PC-3 (cell line): ENCODE data around the gene TSPYL2. TPM values are rescaled to one million over a fixed set of nuclear protein-coding genes. Genes with fewer than 3 reads are reported as not detected.

ENCODE experiments used
- ATAC-seq: fragments of 200-7000 bp; cut with Tn5 transposase; 2 replicates; pipeline ENCODE4 v1.9.1; 2020; ENCODE audit warnings: mild to moderate bottlenecking, moderate library complexity
- BruUV-seq: library from RNA; stranded (reverse); fragments of 400-500 nt; replicated peaks from 2 replicates; lab custom pipeline; 2021; lab: Mats Ljungman, UMichigan
- CTCF ChIA-PET: fragments of 300-600 bp; sonication (Branson Sonifier 250); formaldehyde crosslinking; loops from one replicate; lab custom pipeline; 2022; ENCODE audit warnings: antibody characterized with exemption; lab: Charles Lee
- POLR2A ChIA-PET: fragments of 300-600 bp; sonication (Branson Sonifier 250); formaldehyde crosslinking; loops from one replicate; lab custom pipeline; 2022; ENCODE audit warnings: antibody characterized with exemption; ENCODE audit not compliant: unreplicated experiment; lab: Charles Lee
- DNase-seq: peaks from one replicate; pipeline ENCODE4 v3.0.0-alpha.2; 2015
- H2AFZ ChIP-seq: fragments of 300-600 bp; sonication (generic); 2 replicates; pipeline ENCODE4 v1.6.0; 2016; ENCODE audit warnings: antibody characterized with exemption, low read length
- H3F3A ChIP-seq: fragments of 300-600 bp; sonication (generic); one replicate; pipeline ENCODE4 v1.6.0; 2017; ENCODE audit warnings: antibody characterized with exemption, low read length, control low read depth, mild to moderate bottlenecking; ENCODE audit not compliant: unreplicated experiment
- H3K27ac ChIP-seq: fragments of 300-600 bp; sonication (generic); 2 replicates; pipeline ENCODE4 v1.5.1; 2016; ENCODE audit warnings: mild to moderate bottlenecking, low read length
- H3K27me3 ChIP-seq: fragments of 300-600 bp; sonication (generic); 2 replicates; pipeline ENCODE4 v1.6.1; 2016; ENCODE audit warnings: low read length, mixed read lengths
- H3K36me3 ChIP-seq: fragments of 300-600 bp; sonication (generic); 2 replicates; pipeline ENCODE4 v1.6.1; 2016; ENCODE audit warnings: low read depth, mixed run types, low read length, mixed read lengths
- H3K4me1 ChIP-seq: fragments of 300-600 bp; sonication (generic); 2 replicates; pipeline ENCODE4 v1.5.1; 2016; ENCODE audit warnings: low read length; ENCODE audit not compliant: insufficient read depth
- H3K4me2 ChIP-seq: fragments of 300-600 bp; sonication (generic); 2 replicates; pipeline ENCODE4 v1.6.0; 2016; ENCODE audit warnings: low read length
- H3K4me3 ChIP-seq: fragments of 300-600 bp; sonication (generic); 2 replicates; pipeline ENCODE4 v1.5.1; 2016; ENCODE audit warnings: mild to moderate bottlenecking, low read length, mixed read lengths
- H3K79me2 ChIP-seq: fragments of 300-600 bp; sonication (generic); 2 replicates; pipeline ENCODE4 v1.6.1; 2017; ENCODE audit warnings: low read length, mixed read lengths
- H3K9ac ChIP-seq: fragments of 300-600 bp; sonication (generic); 2 replicates; pipeline ENCODE4 v1.6.0; 2016; ENCODE audit warnings: mild to moderate bottlenecking, low read length
- H3K9me2 ChIP-seq: fragments of 300-600 bp; sonication (generic); replicated peaks from 2 replicates; pipeline ENCODE4 v1.6.1; 2016; ENCODE audit warnings: mixed run types, low read length, mixed read lengths
- H3K9me3 ChIP-seq: fragments of 300-600 bp; sonication (generic); 2 replicates; pipeline ENCODE4 v1.6.1; 2016; ENCODE audit warnings: low read length, mixed read lengths
- H4K20me1 ChIP-seq: fragments of 300-600 bp; sonication (generic); 2 replicates; pipeline ENCODE4 v1.6.1; 2016; ENCODE audit warnings: low read length, mixed read lengths
- CTCF ChIP-seq: fragments of 300-600 bp; sonication (generic); conservative IDR thresholded peaks from 2 replicates; pipeline ENCODE4 v1.5.1; 2017; ENCODE audit warnings: antibody characterized with exemption, low read depth, mild to moderate bottlenecking, low read length
- EZH2 ChIP-seq: fragments of 300-600 bp; sonication (generic); IDR thresholded peaks from one replicate; pipeline ENCODE4 v1.6.1; 2017; ENCODE audit warnings: antibody characterized with exemption, mild to moderate bottlenecking, low read length; ENCODE audit not compliant: unreplicated experiment
- EZH2phosphoT487 ChIP-seq: fragments of 300-600 bp; sonication (generic); IDR thresholded peaks from 2 replicates; pipeline ENCODE4 v1.6.1; 2018; ENCODE audit warnings: mild to moderate bottlenecking, antibody characterized with exemption, low read length, borderline replicate concordance
- intact Hi-C: fragments of 100-400 bp; cut with micrococcal nuclease; formaldehyde crosslinking; loops from 2 replicates; pipeline ENCODE4 v1.9.0; 2023
- total RNA-seq: library from RNA; depleted of rRNA; stranded (reverse); fragments of >200 nt; gene quantifications from 2 replicates; pipeline ENCODE4 v1.2.3, GENCODE V29; 2014

The TSPYL2 gene
- total RNA-seq, 1 experiment from 2014 or later: 22.4 TPM

DNA sequence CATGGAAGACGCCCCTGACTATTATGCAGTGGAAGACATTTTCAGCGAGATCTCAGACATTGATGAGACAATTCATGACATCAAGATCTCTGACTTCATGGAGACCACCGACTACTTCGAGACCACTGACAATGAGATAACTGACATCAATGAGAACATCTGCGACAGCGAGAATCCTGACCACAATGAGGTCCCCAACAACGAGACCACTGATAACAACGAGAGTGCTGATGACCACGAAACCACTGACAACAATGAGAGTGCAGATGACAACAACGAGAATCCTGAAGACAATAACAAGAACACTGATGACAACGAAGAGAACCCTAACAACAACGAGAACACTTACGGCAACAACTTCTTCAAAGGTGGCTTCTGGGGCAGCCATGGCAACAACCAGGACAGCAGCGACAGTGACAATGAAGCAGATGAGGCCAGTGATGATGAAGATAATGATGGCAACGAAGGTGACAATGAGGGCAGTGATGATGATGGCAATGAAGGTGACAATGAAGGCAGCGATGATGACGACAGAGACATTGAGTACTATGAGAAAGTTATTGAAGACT lies 3.6 kb downstream of the TSPYL2 start:
- Histone ChIP-seq H3K79me2 (peaks cover 23% of the 10 kb centered on the region), H3K9me2 (no peaks in the 10 kb centered on the region), H3K4me3 (no peak overlapping the region), H3K9ac (no peak overlapping the region), H3K4me1 (peaks cover 10% of the 10 kb centered on the region), H3F3A (no peaks in the 10 kb centered on the region), H3K4me2 (no peak overlapping the region), H3K9me3 (no peaks in the 10 kb centered on the region), H3K27ac (no peak overlapping the region), H4K20me1 (peaks cover 17% of the 10 kb centered on the region), H2AFZ (no peak overlapping the region), H3K27me3 (no peaks in the 10 kb centered on the region), H3K36me3 (peaks cover 8% of the 10 kb centered on the region)
- ChIA-PET POLR2A (no interaction called here), CTCF (no interaction called here)
- DNase-seq (no peak), ATAC-seq (no peak)
- intact Hi-C loops: no loop called here
- TF ChIP-seq CTCF (no peak), EZH2phosphoT487 (no peak), EZH2 (no peak)
- no TSS peak for BruUV-seq

DNA sequence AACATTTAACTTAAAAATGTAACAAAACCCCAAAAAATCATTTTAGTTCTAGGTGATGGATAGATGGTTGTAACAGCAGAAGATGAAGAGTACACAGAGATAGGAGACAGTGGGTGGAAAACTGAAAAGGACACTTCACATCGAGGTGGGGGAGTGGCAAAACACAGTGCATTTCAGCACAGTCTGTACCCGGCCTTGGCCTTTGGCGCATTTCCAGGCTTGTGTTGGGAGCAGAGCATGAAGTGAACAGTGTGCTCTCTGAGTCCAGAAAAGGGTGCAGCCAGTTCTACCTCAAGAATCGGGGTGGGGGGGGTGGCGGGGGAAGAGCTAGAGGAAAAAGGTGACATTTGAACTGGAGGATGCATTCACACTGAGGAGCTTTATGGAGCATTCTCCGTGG lies 4.3 kb downstream of the TSPYL2 start:
- peaks cover 8% of the 10 kb centered on the region for H3K36me3 ChIP-seq
- ChIA-PET POLR2A (interaction anchor here (0.6 kb wide), 1 partner anchor 16 kb away, joined by 11 read pairs; no protein-coding TSS in a partner anchor), CTCF (no interaction called here)
- intact Hi-C loops: no loop called here
- no TSS peak for BruUV-seq
- H2AFZ ChIP-seq: no peak overlapping the region
- H3F3A ChIP-seq: no peaks in the 10 kb centered on the region
- H3K4me3 ChIP-seq: no peak overlapping the region
- H3K9me2 ChIP-seq: no peaks in the 10 kb centered on the region
- H3K9me3 ChIP-seq: no peaks in the 10 kb centered on the region
- TF ChIP-seq EZH2phosphoT487: no peak
- no peak for TF ChIP-seq EZH2
- TF ChIP-seq CTCF: no peak
- H3K4me1 ChIP-seq: peaks cover 10% of the 10 kb centered on the region
- ATAC-seq: no peak
- no peaks in the 10 kb centered on the region for H3K27me3 ChIP-seq
- H3K27ac ChIP-seq: no peak overlapping the region
- H3K4me2 ChIP-seq: no peak overlapping the region
- DNase-seq: no peak
- H4K20me1 ChIP-seq: peaks cover 17% of the 10 kb centered on the region
- peaks cover 23% of the 10 kb centered on the region for H3K79me2 ChIP-seq
- H3K9ac ChIP-seq: no peak overlapping the region

- Histone ChIP-seq H2AFZ (no peak overlapping the region), H3K9me2 (no peaks in the 10 kb centered on the region), H3F3A (no peaks in the 10 kb centered on the region), H3K9ac (no peak overlapping the region), H3K4me3 (no peak overlapping the region), H3K79me2 (peaks cover 21% of the 10 kb centered on the region), H3K27me3 (no peaks in the 10 kb centered on the region), H3K4me2 (no peak overlapping the region), H3K36me3 (peaks cover 8% of the 10 kb centered on the region), H3K9me3 (no peaks in the 10 kb centered on the region), H4K20me1 (peaks cover 17% of the 10 kb centered on the region), H3K27ac (no peak overlapping the region), H3K4me1 (peaks cover 10% of the 10 kb centered on the region)
- POLR2A ChIA-PET: no interaction called here
- CTCF ChIA-PET: no interaction called here
- DNase-seq: no peak
- intact Hi-C loops: no loop called here
- no TSS peak for BruUV-seq
- no peak for TF ChIP-seq EZH2phosphoT487
- no peak for TF ChIP-seq EZH2
- TF ChIP-seq CTCF: no peak
- ATAC-seq: no peak
These were observed 5.2 kb downstream of the TSPYL2 start for GRCh38 chrX:53087388-53087831.
